ENCODE measurements around the gene ETHE1.

The ETHE1 gene

GRCh38 chr19:43538922-43539321 lies 11.9 kb upstream of the ETHE1 start:
- H3K4me3 ChIP-seq (ENCODE audit: low read depth, low read length) = no peak overlapping the region
- TF ChIP-seq MYC (IDR thresholded peaks at IDR 0.05; ENCODE audit: low read depth, low read length) (no peak), POLR2A (IDR thresholded peaks at IDR 0.05; ENCODE audit: extremely low read depth, insufficient read length) (no peak)
- TF ChIP-seq, protein P1, sequence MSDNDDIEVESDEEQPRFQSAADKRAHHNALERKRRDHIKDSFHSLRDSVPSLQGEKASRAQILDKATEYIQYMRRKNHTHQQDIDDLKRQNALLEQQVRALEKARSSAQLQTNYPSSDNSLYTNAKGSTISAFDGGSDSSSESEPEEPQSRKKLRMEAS (IDR thresholded peaks at IDR 0.05; ENCODE audit: low read depth, low read length) = no peak
- no peak for DNase-seq (ENCODE audit: low read depth)

DNA sequence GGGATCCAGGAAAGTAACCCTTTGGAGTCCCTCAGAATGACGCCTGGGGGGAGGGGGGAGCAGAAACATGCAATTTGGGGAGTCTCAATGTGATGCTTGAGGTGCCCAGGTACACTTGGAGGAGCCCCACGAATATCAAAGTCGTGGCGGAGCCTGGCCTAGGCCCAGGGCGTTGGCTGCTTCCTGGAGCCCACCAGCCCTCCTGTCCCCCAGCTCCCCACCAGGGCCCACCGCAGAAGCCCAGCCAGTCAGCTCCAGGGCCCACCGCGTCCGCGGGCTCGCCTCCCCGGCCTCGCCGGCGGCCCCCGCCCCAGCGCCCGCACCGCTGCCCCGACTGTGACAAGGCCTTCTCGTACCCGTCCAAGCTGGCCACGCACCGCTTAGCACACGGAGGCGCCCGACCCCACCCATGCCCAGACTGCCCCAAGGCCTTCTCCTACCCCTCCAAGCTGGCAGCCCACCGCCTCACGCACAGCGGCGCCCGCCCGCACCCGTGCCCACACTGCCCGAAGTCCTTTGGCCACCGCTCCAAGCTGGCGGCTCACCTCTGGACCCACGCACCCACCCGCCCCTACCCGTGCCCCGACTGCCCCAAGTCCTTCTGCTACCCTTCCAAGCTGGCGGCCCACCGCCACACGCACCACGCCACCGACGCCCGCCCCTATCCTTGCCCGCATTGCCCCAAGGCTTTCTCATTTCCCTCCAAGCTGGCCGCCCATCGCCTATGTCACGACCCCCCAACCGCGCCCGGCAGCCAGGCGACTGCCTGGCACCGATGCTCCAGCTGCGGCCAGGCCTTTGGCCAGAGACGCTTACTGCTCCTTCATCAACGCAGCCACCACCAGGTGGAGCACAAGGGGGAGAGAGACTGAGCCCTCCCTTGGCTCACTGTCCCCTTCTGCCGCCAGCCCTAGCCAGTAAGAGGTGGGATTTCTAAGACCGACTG lies 8.1 kb upstream of the ETHE1 start:
- peak; percentile 8 for TF ChIP-seq CTCF (IDR thresholded peaks at IDR 0.05; ENCODE audit: low read depth, low read length)
- TF ChIP-seq MYC (IDR thresholded peaks at IDR 0.05; ENCODE audit: low read depth, low read length) = no peak
- peak; percentile 34 for DNase-seq (ENCODE audit: low read depth)
- no peak overlapping the region for H3K4me3 ChIP-seq (ENCODE audit: low read depth, low read length)

DNA sequence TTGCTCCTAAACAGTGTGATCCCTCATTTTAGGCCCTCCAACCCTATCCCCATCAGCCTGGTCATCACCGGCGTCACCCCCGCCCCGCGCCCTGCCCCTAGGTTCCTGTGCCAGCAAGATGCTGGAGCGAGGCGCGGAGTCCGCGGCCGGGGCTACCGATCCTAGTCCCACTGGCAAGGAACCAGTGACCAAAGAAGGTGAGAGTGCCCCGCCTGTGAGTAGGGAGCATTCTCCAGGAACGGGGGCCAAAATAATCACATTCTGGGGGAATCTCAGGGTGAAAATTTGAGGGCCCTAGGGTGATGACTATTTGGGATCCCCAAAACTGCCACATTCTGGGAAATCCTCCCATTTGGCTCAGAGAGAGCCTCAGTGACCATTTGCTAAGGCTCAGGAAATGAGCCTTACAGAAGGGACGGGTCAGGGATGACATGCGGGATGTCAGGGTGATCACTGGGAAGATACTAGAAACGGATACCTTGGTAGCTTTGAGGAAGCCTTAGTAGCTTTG lies 7.4 kb upstream of the ETHE1 start:
- TF ChIP-seq MYC (IDR thresholded peaks at IDR 0.05; ENCODE audit: low read depth, low read length) = no peak
- no peak for DNase-seq (ENCODE audit: low read depth)

DNA sequence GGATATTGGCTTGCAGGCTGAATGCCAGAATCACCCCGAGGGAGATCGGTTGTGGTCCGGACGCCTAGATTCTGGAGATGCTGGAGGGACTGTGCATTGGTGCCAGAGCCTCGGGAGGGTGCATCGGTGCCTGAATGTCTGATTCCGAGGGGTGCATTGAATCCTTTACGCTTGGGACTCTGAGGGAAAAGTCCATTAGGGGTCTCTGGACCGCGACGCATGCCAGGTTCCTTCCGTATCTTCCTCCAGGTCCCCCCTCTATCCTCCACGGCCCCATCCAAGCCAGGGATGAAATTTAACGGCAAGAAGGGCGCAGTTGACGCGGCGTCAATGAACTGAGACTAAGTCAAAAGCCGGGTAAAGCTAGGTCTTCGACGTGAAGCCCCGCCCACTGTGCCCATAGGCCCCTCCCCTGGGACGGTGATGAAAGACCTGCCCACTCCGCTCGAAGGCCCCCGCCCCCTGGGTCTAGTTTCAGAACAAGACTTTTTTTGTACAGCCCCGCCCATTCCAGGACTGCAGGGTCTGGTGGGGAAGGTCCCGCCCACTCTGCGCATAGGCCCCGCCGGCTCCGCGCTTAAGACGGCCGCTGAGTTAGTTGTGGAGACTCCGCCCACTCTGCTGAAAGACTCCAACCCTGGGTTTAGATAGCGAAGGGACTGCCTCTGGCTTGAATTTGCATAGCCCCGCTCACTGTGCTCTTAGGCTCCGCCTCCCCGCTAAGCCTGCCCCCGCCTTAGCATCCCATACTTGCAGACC lies 6.7 kb upstream of the ETHE1 start:
- H3K4me3 ChIP-seq (ENCODE audit: low read depth, low read length) = peak overlapping the region; percentile 57
- DNase-seq (ENCODE audit: low read depth) = peak; percentile 97
- TF ChIP-seq, protein P1 (IDR thresholded peaks at IDR 0.05; ENCODE audit: low read depth, low read length) = 0 out of 2 replicates have a peak, but pooled peaks have one; percentile 5
- TF ChIP-seq POLR2A (IDR thresholded peaks at IDR 0.05; ENCODE audit: extremely low read depth, insufficient read length) = no peak
- no peak for TF ChIP-seq MYC (IDR thresholded peaks at IDR 0.05; ENCODE audit: low read depth, low read length)
- no peak for TF ChIP-seq CTCF (IDR thresholded peaks at IDR 0.05; ENCODE audit: low read depth, low read length)

More for the DNA sequence above, 7.4 kb upstream of the ETHE1 start:
- H3K4me3 ChIP-seq (ENCODE audit: low read depth, low read length) = no peak overlapping the region

DNA sequence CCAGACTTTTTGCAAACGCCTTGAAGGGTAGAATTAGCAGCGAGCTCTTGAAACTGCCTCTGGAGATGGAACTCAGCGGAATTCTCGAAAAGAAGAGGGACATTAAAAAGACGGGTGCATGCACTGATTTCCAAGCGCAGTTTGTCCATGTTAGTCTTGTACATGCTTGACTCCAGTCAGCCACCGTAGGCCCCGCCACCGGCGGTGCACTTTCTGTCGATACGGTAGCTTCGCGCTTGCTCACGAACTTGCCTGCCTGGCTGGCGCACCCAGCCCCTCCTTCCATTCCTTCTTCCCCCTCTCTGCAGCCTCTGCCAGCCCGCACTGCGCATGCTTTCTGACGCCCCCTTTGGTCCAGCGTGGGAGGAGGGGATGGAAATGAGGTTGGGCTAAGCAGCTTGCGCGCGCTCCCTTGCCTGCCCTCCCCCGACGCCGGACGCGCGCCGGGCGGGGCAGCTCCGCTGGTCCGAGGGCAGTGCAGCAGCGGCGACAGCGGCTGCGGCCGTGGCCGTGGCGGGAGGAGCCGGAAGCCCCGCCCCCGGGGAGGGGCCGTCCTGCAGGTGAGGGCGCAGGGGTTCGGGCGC lies 6.1 kb upstream of the ETHE1 start, which contains the start of gene ZNF575:
ZNF575 (plus strand) TSS at position 227 of the 584 bp plus-strand sequence. CDS start 1,235 bp downstream, outside the sequence.
- TF ChIP-seq POLR2A (IDR thresholded peaks at IDR 0.05; ENCODE audit: extremely low read depth, insufficient read length) = no peak
- no peak for TF ChIP-seq MYC (IDR thresholded peaks at IDR 0.05; ENCODE audit: low read depth, low read length)
- TF ChIP-seq CTCF (IDR thresholded peaks at IDR 0.05; ENCODE audit: low read depth, low read length) = no peak
- TF ChIP-seq, protein P1 (IDR thresholded peaks at IDR 0.05; ENCODE audit: low read depth, low read length) = no peak; the same call in 1 of the 2 replicates
- H3K4me3 ChIP-seq (ENCODE audit: low read depth, low read length) = peak within 1 kb of the TSS; percentile 59
- peak; percentile 93 for DNase-seq (ENCODE audit: low read depth)

GRCh38 chr19:43532571-43532961 lies 5.6 kb upstream of the ETHE1 start:
- H3K4me3 ChIP-seq (ENCODE audit: low read depth, low read length) = peak overlapping the region; percentile 59
- TF ChIP-seq, protein P1 (IDR thresholded peaks at IDR 0.05; ENCODE audit: low read depth, low read length) = no peak
- TF ChIP-seq MYC (IDR thresholded peaks at IDR 0.05; ENCODE audit: low read depth, low read length) (no peak; the same call in 1 of the 2 replicates), CTCF (IDR thresholded peaks at IDR 0.05; ENCODE audit: low read depth, low read length) (no peak), POLR2A (IDR thresholded peaks at IDR 0.05; ENCODE audit: extremely low read depth, insufficient read length) (no peak)
- DNase-seq (ENCODE audit: low read depth) = no peak

Data from NB4 (cell line).